ENCODE data around the gene TIGD1. TPM values are rescaled to one million over a fixed set of nuclear protein-coding genes. Genes with fewer than 3 reads are reported as not detected.

TIGD1 gene
- total RNA-seq, 1 experiment from 2014 or later = 6.0 TPM

GRCh38 chr2:232523682-232524597 lies 26.4 kb downstream of the TIGD1 start:
- H3K9me2 ChIP-seq (ENCODE audit: insufficient read depth) = no peaks in the 10 kb centered on the region
- no peaks in the 10 kb centered on the region for H3K27me3 ChIP-seq (ENCODE audit: insufficient read depth, low read length)
- ATAC-seq (peak; percentile 65), DNase-seq (ENCODE audit: low read depth, low spot score) (no peak)
- POLR2A ChIA-PET = no interaction called here
- no peak overlapping the region for H2AFZ ChIP-seq (ENCODE audit: low read depth, low read length, poor library complexity, severe bottlenecking)
- no peak overlapping the region for H3K9ac ChIP-seq (ENCODE audit: low read length)
- peak overlapping the region; percentile 56 for H3K4me2 ChIP-seq (ENCODE audit: low read length)
- H3K4me1 ChIP-seq (ENCODE audit: control insufficient read depth in 1 of 2, insufficient read depth in 2 of 2, low read length in 2 of 2) = peaks cover 0 to 6% of the 10 kb centered on the region in 2 experiments; a peak in 1 of 4 replicates
- no peak for TF ChIP-seq EZH2 (IDR thresholded peaks at IDR 0.05)
- TF ChIP-seq RAD21 (IDR thresholded peaks at IDR 0.05; ENCODE audit: low read depth) = no peak
- TF ChIP-seq CBX3 (IDR thresholded peaks at IDR 0.05; ENCODE audit: low read depth) = no peak
- no peak for TF ChIP-seq REST (IDR thresholded peaks at IDR 0.05; ENCODE audit: low read depth)
- 0 out of 6 replicates have a peak, but pooled peaks of 2 of the 3 experiments have one; percentile 10 to 15 for TF ChIP-seq CTCF (IDR thresholded peaks at IDR 0.05 in 2 of 3, conservative IDR thresholded peaks at IDR 0.05 in 1 of 3; ENCODE audit: borderline replicate concordance in 1 of 3, insufficient read depth in 1 of 3, low read depth in 2 of 3, low read length in 2 of 3)
- CTCF ChIA-PET = no interaction called here
- RAD21 ChIA-PET (ENCODE audit: low non-redundant PET in 1 of 2, low total read pairs in 2 of 2, uncharacterized antibody in 2 of 2, unreplicated experiment in 2 of 2) = no interaction called here
- H3K36me3 ChIP-seq (ENCODE audit: control insufficient read depth in 1 of 2, insufficient read depth in 2 of 2, low read length in 2 of 2) = no peaks in the 10 kb centered on the region
- no peak overlapping the region for H3K27ac ChIP-seq (ENCODE audit: low read depth, low read length)
- H3K9me3 ChIP-seq (ENCODE audit: control insufficient read depth in 1 of 2, insufficient read depth in 1 of 2, low read depth in 1 of 2, low read length in 2 of 2) = no peaks in the 10 kb centered on the region
- intact Hi-C loops (cut with micrococcal nuclease) = loop anchor here (10.0 kb wide), 1 partner anchor 179 kb away; no protein-coding TSS in a partner anchor
- H4K20me1 ChIP-seq (ENCODE audit: insufficient read depth) = no peaks in the 10 kb centered on the region
- BruUV-seq (replicated peaks) = no TSS peak
- H3K79me2 ChIP-seq (ENCODE audit: insufficient read depth, low read length) = no peaks in the 10 kb centered on the region
- H3K4me3 ChIP-seq (replicated peaks in 1 of 2; ENCODE audit: low read depth in 1 of 2, low read length in 2 of 2) = 0 out of 4 replicates have a peak overlapping the region, but pooled peaks have one; percentile 9 to 16
